ENCODE results near the gene STKLD1.

The STKLD1 gene

GRCh38 chr9:133335924-133336811 is 40.0 kb upstream of the STKLD1 start, which contains the start of gene SURF6:
TSS of gene SURF6 (minus strand) at chr9:133336188. CDS start at chr9:133336132, 56 bp downstream.
- DNase-seq: peak; percentile 91
- TF ChIP-seq, protein P1, sequence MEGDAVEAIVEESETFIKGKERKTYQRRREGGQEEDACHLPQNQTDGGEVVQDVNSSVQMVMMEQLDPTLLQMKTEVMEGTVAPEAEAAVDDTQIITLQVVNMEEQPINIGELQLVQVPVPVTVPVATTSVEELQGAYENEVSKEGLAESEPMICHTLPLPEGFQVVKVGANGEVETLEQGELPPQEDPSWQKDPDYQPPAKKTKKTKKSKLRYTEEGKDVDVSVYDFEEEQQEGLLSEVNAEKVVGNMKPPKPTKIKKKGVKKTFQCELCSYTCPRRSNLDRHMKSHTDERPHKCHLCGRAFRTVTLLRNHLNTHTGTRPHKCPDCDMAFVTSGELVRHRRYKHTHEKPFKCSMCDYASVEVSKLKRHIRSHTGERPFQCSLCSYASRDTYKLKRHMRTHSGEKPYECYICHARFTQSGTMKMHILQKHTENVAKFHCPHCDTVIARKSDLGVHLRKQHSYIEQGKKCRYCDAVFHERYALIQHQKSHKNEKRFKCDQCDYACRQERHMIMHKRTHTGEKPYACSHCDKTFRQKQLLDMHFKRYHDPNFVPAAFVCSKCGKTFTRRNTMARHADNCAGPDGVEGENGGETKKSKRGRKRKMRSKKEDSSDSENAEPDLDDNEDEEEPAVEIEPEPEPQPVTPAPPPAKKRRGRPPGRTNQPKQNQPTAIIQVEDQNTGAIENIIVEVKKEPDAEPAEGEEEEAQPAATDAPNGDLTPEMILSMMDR (IDR thresholded peaks at IDR 0.05; ENCODE audit: low read depth, low read length): no peak
- H3K27ac ChIP-seq: peak within 1 kb of the TSS; percentile 80
- H3K9me3 ChIP-seq (ENCODE audit: severe bottlenecking): no peaks in the 10 kb centered on the region
- H3K27me3 ChIP-seq (ENCODE audit: insufficient read depth, low read depth, severe bottlenecking): no peaks in the 10 kb centered on the region
- H3K36me3 ChIP-seq: peaks cover 55% of the 10 kb centered on the region
- peak within 1 kb of the TSS; percentile 98 for H3K4me3 ChIP-seq (ENCODE audit: low read depth, low read length)

DNA sequence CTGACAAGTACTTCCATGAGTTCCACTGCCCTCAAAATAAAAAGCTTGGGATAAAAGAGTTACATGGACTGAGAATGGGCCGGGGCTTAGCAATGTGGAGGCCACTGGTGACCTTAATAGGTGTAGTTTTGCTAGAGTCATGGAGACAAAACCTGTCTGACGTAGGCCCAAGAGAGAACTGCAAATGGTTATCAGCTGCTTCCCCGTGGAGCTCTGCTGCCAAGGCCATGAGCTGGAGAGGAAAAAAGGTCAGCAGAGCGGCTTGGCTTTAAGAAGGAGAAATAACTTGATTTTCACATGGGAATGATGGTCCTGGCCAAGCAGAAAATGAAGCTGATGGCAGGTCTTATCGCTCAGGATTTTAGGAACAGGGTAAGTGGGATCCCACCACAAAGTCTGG is 36.5 kb upstream of the STKLD1 start:
- H3K9me3 ChIP-seq (ENCODE audit: severe bottlenecking): no peaks in the 10 kb centered on the region
- no peak for DNase-seq

GRCh38 chr9:133340256-133340655 is 35.9 kb upstream of the STKLD1 start:
- Histone ChIP-seq H3K27me3 (ENCODE audit: insufficient read depth, low read depth, severe bottlenecking) (no peaks in the 10 kb centered on the region), H3K27ac (no peak overlapping the region), H3K9me3 (ENCODE audit: severe bottlenecking) (no peaks in the 10 kb centered on the region), H3K4me3 (ENCODE audit: low read depth, low read length) (no peak overlapping the region), H3K36me3 (peaks cover 58% of the 10 kb centered on the region)
- no peak for DNase-seq
- TF ChIP-seq, protein P1 (IDR thresholded peaks at IDR 0.05; ENCODE audit: low read depth, low read length): no peak

More for the DNA sequence above, 36.5 kb upstream of the STKLD1 start:
- H3K36me3 ChIP-seq: peaks cover 55% of the 10 kb centered on the region
- no peak overlapping the region for H3K27ac ChIP-seq
- no peak overlapping the region for H3K4me3 ChIP-seq (ENCODE audit: low read depth, low read length)
- H3K27me3 ChIP-seq (ENCODE audit: insufficient read depth, low read depth, severe bottlenecking): no peaks in the 10 kb centered on the region
- TF ChIP-seq, protein P1 (IDR thresholded peaks at IDR 0.05; ENCODE audit: low read depth, low read length): no peak

- Histone ChIP-seq H3K9me3 (ENCODE audit: severe bottlenecking) (no peaks in the 10 kb centered on the region), H3K27me3 (ENCODE audit: insufficient read depth, low read depth, severe bottlenecking) (no peaks in the 10 kb centered on the region), H3K27ac (no peak overlapping the region), H3K36me3 (peaks cover 62% of the 10 kb centered on the region), H3K4me3 (ENCODE audit: low read depth, low read length) (no peak overlapping the region)
- TF ChIP-seq, protein P1 (IDR thresholded peaks at IDR 0.05; ENCODE audit: low read depth, low read length): no peak
- DNase-seq: no peak
Measured at GRCh38 chr9:133340916-133341315, 35.2 kb upstream of the STKLD1 start.

DNA sequence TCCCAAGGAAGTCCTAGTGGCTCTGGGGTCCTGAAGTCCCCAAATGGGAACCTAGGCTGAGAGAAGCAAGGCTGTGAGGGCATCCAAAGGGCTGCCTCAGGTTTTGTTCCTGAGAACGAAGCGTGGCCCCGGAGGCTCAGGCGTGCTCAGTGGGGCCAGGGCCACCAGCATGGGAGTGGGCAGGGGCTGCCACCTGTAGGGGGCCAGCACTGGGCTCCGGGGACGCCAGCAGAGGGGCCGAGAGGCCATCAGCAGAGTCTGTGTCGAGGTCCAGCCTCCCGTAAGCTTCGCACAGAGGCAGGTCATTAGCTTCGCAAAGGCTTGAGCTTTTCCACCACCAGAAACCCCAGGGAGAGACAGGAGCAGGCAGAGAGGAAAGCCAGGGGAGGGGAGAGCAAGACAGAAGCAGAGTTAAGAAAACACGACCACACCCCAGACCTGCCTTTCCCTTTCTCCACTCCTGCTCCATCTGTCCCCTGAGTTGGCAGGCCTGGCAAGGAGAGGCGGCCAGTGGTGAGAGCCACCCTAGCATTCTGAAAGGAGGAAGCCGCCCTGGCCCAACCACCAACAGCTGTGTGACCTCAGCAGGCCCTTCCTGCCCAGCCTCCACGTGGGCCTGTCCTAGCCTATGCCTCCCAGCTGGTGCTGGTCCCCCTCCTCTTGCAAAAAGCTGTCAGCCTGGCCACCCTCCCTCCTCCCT is 34.6 kb upstream of the STKLD1 start:
- Histone ChIP-seq H3K36me3 (peaks cover 68% of the 10 kb centered on the region), H3K4me3 (ENCODE audit: low read depth, low read length) (no peak overlapping the region), H3K27me3 (ENCODE audit: insufficient read depth, low read depth, severe bottlenecking) (no peaks in the 10 kb centered on the region), H3K27ac (no peak overlapping the region), H3K9me3 (ENCODE audit: severe bottlenecking) (no peaks in the 10 kb centered on the region)
- TF ChIP-seq, protein P1 (IDR thresholded peaks at IDR 0.05; ENCODE audit: low read depth, low read length): no peak
- DNase-seq: no peak

Data from WERI-Rb-1 (cell line).